NOMO-1 (cell line): ENCODE data around the gene RIPPLY1.

Experiments used
- DNase-seq, 2 experiments: peaks; one replicate each; lab custom pipeline; 2025; ENCODE audit not compliant: unreplicated experiment in 2 of 2; lab: John Stamatoyannopoulos, UW

The RIPPLY1 gene

DNA sequence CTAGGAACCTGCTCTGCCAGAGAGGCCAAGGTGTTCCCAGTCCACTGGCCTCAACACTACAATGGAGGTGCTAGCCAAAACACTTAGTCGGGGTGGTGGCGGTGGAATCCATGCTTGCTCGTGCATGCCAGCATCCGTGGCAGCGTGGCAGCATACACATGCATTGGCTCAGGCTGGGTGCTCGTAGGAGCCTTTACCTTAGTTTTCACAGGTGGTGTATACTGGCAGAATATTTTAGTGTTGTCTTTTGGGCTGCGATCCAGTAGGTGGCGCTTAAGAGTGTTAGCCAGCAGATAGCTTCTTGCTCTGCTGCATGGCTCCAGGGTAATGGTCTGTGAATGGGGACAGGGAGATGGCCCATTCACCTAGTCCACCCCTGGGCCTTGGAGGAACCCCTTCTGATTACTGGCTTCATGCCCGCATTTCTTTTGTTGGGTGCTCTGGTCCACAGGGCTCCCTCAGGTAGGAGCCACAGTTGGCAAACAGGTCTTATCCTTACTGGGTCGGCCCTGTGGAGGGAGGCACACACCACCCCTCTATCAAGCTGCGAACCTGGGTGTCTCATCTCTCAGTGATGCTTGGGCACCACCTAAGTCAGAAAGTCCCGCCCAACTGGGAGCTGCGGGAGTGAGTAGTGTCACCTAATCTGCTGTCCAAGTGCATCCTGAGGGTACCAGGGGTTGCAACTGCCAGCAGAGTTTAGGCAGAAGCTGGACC is 40.0 kb downstream of the RIPPLY1 start:
- DNase-seq, result peak in 1 of 2 experiments; percentile 0
